ENCODE data around the gene TP53TG5.

The TP53TG5 gene

DNA sequence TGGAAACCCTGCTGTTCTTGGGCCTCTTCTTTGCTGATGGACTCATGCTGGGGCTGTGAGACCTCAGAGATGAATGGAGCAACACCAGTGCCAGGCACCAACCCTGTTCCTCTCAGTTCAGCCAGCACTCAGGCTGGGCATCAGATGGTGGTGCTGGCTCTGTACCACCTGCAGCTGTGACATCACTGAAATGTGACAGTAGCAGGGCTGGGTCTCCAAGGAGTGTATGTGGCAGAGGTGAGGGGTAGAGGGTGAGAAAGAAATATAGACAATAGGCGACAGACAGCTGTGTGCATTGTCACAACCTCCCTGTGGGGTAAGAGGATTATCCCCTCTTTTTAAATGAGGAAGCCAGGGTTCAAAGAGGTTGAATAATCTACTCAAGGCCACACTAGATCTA lies at the start of gene TP53TG5:
Gene TP53TG5 (minus strand): TSS at position 135 of the 400 bp plus-strand sequence. CDS start 89 bp downstream, at position 46.
- intact Hi-C loops (cut with micrococcal nuclease), result no loop called here
- Mint-ChIP-seq H3K9me3 (no peaks in the 10 kb centered on the region), H3K27me3 (no peaks in the 10 kb centered on the region), H3K36me3 (ENCODE audit: low read depth) (peaks cover 12% of the 10 kb centered on the region), H3K27ac (no peak within 1 kb of the TSS), H3K4me1 (ENCODE audit: low read depth) (peaks cover 14% of the 10 kb centered on the region), H3K4me3 (no peak within 1 kb of the TSS)

DNA sequence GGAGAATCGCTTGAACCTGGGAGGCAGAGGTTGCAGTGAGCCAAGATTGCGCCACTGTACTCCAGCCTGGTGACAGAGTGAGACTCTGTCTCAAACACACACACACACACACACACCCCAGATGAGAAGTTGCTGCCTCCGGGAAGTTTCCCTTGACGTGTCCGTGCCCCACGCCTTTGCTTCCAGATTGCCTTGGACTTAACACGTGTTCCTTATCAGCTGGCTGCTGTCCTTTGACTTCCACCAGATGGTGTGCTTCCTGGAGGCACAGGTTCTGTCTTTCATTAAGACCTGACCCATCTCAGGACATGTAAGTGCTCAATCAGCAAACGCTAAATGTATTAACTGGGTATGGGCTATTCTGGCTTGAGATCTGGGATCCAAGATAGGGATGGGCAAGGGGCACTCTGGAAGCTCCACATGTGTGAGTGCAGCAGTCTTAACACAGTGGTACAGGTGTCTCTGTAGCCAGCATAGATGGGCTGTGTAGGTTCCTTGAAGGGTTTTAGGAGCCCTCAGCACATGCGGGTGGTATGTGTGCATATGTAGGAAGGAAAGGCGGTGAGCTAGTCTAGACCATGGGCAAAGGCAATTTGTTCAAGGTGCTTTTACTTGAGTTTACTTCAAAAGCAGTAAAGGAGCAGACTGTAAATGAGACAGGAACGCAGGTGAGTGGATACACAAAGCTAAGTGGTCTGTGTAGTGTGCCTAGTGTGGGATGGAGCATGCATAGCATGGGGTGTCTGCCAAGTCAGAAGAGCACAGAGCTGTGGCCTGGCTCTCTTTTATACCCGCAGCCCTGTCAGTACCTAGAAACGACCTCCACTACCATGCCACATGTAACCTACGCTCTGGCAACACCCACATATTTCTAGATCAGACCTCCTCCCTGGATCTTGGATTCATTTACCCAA lies 49.4 kb upstream of the TP53TG5 start:
- no peaks in the 10 kb centered on the region for H3K9me3 Mint-ChIP-seq
- no peaks in the 10 kb centered on the region for H3K27me3 Mint-ChIP-seq
- no peak overlapping the region for H3K27ac Mint-ChIP-seq
- peaks cover 59% of the 10 kb centered on the region for H3K36me3 Mint-ChIP-seq (ENCODE audit: low read depth)
- H3K4me1 Mint-ChIP-seq (ENCODE audit: low read depth), result no peaks in the 10 kb centered on the region
- intact Hi-C loops (cut with micrococcal nuclease), result no loop called here
- H3K4me3 Mint-ChIP-seq, result no peak overlapping the region

DNA sequence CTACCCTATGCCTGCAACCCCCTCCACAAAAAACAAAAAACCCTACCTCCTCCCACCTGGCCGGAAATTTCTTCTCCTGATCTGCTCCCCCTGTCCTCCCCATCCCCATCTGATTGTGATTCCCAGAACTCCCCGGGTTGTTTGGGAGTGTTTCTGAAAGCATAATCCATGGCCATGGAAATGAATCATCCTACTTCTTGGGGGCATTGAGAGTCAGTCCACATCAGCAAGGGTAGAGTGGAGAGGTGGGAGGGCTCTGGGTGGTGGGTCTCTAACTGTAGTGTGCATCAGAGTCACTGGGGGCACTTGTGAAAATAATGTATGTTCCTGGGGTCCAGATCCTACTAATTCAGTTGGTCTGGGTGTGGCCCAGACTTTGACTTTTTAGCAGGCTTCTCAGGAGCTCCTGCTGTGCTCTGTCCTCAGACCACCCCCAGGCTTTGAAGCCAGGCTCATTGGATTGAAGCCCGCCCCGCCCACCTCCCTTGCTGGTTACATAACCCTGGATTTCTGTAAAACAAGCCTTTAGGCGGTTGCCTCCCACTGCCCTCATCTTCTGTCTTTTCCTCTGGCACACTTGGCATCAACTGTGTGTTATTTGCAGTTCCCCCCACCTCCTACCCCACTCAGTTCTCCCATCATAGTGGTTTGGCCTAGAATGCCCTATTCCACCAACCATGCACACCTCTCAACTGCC lies 48.3 kb upstream of the TP53TG5 start:
- H3K9me3 Mint-ChIP-seq, result no peaks in the 10 kb centered on the region
- H3K4me1 Mint-ChIP-seq (ENCODE audit: low read depth), result no peaks in the 10 kb centered on the region
- no peak overlapping the region for H3K27ac Mint-ChIP-seq
- peaks cover 70% of the 10 kb centered on the region for H3K36me3 Mint-ChIP-seq (ENCODE audit: low read depth)
- intact Hi-C loops (cut with micrococcal nuclease), result no loop called here
- no peaks in the 10 kb centered on the region for H3K27me3 Mint-ChIP-seq
- no peak overlapping the region for H3K4me3 Mint-ChIP-seq

DNA sequence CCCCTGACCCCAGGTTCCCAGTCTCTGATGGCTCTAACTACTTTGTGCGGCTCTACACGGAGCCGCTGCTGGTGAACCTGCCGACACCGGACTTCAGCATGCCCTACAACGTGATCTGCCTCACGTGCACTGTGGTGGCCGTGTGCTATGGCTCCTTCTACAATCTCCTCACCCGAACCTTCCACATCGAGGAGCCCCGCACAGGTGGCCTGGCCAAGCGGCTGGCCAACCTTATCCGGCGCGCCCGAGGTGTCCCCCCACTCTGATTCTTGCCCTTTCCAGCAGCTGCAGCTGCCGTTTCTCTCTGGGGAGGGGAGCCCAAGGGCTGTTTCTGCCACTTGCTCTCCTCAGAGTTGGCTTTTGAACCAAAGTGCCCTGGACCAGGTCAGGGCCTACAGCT lies 47.4 kb upstream of the TP53TG5 start:
- Mint-ChIP-seq H3K9me3 (no peaks in the 10 kb centered on the region), H3K4me3 (no peak overlapping the region), H3K27ac (no peak overlapping the region), H3K36me3 (ENCODE audit: low read depth) (peaks cover 79% of the 10 kb centered on the region), H3K27me3 (no peaks in the 10 kb centered on the region), H3K4me1 (ENCODE audit: low read depth) (no peaks in the 10 kb centered on the region)
- intact Hi-C loops (cut with micrococcal nuclease), result no loop called here

DNA sequence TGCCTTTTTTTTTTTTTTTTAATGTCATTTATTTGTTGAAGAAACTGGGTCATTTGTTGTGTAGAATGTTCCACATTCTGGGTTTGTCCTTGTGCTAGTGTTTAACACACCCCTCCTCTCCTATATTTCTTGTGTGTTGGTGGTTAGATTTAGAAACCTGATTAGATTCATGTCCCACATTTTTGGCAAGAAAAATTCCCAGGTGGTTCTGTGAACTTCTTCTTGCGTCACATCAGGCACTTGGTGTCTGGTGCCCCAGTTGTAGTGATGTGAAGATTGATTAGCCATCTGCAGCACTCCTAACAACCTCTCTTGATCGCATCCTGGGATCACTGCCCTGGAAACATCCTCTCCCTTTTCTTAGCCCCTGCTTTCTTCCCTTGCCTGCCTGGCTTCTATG lies 45.6 kb upstream of the TP53TG5 start:
- no peaks in the 10 kb centered on the region for H3K27me3 Mint-ChIP-seq
- H3K9me3 Mint-ChIP-seq, result no peaks in the 10 kb centered on the region
- no peak overlapping the region for H3K27ac Mint-ChIP-seq
- H3K4me3 Mint-ChIP-seq, result no peak overlapping the region
- intact Hi-C loops (cut with micrococcal nuclease), result no loop called here
- H3K4me1 Mint-ChIP-seq (ENCODE audit: low read depth), result peaks cover 5% of the 10 kb centered on the region
- peaks cover 97% of the 10 kb centered on the region for H3K36me3 Mint-ChIP-seq (ENCODE audit: low read depth)

DNA sequence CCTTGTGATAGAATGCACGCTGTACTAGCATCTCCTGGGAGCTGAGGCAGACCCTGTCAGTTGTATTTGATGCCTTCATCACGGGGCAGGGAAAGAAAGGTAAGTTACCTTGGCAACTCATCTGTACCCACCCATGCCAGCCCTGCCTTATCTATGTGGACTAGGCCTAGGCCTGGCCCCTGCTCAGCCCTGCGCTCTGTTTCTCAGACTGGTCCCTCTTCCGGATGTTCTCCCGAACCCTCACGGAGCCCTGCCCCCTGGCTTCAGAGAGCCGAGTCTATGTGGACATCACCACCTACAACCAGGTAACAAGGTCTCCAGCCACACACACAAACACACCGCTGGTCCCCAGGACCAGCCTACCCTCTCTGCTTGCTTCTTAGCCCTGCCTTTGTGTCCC lies 42.0 kb upstream of the TP53TG5 start:
- intact Hi-C loops (cut with micrococcal nuclease), result no loop called here
- Mint-ChIP-seq H3K4me1 (ENCODE audit: low read depth) (peaks cover 22% of the 10 kb centered on the region), H3K27ac (no peak overlapping the region), H3K9me3 (no peaks in the 10 kb centered on the region), H3K36me3 (ENCODE audit: low read depth) (peaks cover 82% of the 10 kb centered on the region), H3K4me3 (no peak overlapping the region), H3K27me3 (no peaks in the 10 kb centered on the region)

DNA sequence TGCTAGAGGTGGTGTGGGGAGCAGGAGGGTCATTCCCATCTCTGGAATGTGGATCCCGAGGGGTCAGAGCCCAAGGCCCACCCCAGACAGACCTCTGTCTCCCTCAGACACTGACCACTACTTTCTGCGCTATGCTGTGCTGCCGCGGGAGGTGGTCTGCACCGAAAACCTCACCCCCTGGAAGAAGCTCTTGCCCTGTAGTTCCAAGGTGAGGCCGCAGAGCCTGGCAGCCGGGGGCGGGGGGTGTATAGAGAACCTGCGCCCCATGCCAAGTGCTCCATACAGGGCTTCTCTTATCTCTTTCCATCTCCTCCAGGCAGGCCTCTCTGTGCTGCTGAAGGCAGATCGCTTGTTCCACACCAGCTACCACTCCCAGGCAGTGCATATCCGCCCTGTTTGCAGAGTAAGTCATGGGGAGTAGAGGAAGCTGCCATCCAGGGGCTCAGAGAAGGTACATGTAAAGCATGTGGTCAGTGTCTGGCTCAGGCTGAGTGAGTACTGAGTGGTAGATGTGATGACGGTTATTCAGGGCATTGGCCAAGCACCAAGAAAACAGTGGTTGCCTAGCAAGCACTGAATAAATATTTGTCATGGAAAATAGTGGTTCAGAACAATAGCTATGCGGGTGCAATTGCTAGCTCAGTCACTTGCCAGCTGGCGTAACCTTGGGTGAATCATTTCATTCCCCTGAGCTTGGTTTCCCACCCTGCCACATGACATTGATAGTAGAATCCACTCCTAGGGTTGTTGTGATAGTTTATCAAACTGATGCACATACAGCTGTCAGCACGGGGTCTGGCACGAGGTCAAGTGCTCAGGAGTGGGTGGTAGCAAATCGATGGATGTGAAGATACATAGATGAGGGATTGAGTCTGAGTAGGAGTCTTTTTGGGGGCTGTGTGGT lies 41.3 kb upstream of the TP53TG5 start:
- intact Hi-C loops (cut with micrococcal nuclease), result no loop called here
- peaks cover 75% of the 10 kb centered on the region for H3K36me3 Mint-ChIP-seq (ENCODE audit: low read depth)
- H3K27me3 Mint-ChIP-seq, result no peaks in the 10 kb centered on the region
- no peak overlapping the region for H3K4me3 Mint-ChIP-seq
- H3K27ac Mint-ChIP-seq, result no peak overlapping the region
- peaks cover 22% of the 10 kb centered on the region for H3K4me1 Mint-ChIP-seq (ENCODE audit: low read depth)
- H3K9me3 Mint-ChIP-seq, result no peaks in the 10 kb centered on the region

DNA sequence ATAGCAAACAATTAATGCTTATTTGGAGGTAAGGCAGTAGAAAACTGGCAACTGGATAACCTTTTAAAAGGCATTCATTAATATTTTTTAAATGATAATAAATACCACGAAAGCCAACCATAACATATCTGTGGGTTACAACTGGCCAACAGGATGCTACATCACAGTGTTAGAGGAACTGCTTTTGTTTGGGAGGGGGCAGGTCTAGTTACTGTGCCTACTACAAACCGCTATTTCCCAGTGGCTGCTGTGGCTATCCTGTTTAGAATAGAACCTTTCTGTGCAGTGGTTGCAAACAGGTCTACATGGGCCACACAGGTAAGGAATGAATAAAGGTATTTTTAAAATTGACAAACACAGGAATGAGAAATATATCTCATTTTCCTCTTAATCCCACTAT lies 38.8 kb upstream of the TP53TG5 start:
- Mint-ChIP-seq H3K27me3 (peaks cover 2% of the 10 kb centered on the region), H3K9me3 (no peaks in the 10 kb centered on the region), H3K4me3 (peak overlapping the region; percentile 91), H3K4me1 (ENCODE audit: low read depth) (peaks cover 22% of the 10 kb centered on the region), H3K27ac (peak overlapping the region; percentile 95), H3K36me3 (ENCODE audit: low read depth) (peaks cover 55% of the 10 kb centered on the region)
- intact Hi-C loops (cut with micrococcal nuclease), result no loop called here

DNA sequence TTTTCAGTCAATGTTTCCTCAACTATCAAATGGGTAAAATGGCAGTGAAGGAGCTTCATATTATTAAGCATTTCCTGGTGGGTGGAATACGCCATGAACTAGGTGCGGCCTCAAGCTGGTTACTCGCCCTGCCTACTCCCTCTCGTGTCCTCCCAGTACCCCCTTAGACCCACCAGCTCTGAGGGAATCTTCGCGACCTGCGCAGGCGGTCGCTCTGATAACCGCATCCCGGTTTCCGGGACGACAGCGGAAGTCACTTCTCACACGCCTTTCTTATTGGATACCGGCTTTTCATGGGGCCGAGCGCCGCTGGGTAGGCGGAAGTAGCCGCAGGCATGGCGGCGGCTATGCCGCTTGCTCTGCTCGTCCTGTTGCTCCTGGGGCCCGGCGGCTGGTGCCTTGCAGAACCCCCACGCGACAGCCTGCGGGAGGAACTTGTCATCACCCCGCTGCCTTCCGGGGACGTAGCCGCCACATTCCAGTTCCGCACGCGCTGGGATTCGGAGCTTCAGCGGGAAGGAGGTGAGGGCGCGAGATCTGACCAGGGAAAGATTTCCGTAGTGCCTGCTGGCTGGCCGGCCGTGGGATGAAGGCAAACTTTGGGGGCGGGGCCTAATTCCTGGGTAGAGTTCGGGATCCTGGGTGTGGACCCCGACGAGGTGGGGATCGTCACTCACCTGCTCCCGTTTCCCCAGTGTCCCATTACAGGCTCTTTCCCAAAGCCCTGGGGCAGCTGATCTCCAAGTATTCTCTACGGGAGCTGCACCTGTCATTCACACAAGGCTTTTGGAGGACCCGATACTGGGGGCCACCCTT lies 37.9 kb upstream of the TP53TG5 start, which contains the start of gene PIGT:
Gene PIGT (plus strand): TSS at position 320 of the 816 bp plus-strand sequence. CDS start 16 bp downstream, at position 336.
- peaks cover 22% of the 10 kb centered on the region for H3K4me1 Mint-ChIP-seq (ENCODE audit: low read depth)
- peak within 1 kb of the TSS; percentile 91 for H3K4me3 Mint-ChIP-seq
- intact Hi-C loops (cut with micrococcal nuclease), result no loop called here
- H3K36me3 Mint-ChIP-seq (ENCODE audit: low read depth), result peaks cover 55% of the 10 kb centered on the region
- H3K27me3 Mint-ChIP-seq, result peaks cover 5% of the 10 kb centered on the region
- H3K9me3 Mint-ChIP-seq, result no peaks in the 10 kb centered on the region
- H3K27ac Mint-ChIP-seq, result peak within 1 kb of the TSS; percentile 95

DNA sequence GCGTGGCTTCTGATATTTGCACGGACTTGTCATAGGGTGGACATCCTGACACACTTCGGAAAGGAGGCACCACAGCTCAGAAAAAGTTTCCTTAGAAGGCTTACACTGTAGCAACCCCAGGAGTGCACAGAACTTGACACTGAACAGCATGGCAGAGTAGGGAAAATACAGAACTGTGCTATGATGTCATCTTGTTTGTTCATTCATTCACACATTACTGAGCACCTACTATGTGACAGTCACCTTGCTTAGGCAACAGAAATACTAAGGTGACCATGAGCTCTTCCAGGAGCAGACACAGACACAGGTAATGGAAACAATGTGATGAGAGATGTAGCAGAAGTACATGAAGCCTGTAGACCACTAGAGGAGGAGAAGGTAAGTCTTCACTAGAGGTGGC lies 35.4 kb upstream of the TP53TG5 start:
- H3K36me3 Mint-ChIP-seq (ENCODE audit: low read depth), result peaks cover 49% of the 10 kb centered on the region
- peaks cover 5% of the 10 kb centered on the region for H3K27me3 Mint-ChIP-seq
- intact Hi-C loops (cut with micrococcal nuclease), result no loop called here
- H3K4me1 Mint-ChIP-seq (ENCODE audit: low read depth), result peaks cover 34% of the 10 kb centered on the region
- H3K4me3 Mint-ChIP-seq, result no peak overlapping the region
- no peak overlapping the region for H3K27ac Mint-ChIP-seq
- no peaks in the 10 kb centered on the region for H3K9me3 Mint-ChIP-seq

DNA sequence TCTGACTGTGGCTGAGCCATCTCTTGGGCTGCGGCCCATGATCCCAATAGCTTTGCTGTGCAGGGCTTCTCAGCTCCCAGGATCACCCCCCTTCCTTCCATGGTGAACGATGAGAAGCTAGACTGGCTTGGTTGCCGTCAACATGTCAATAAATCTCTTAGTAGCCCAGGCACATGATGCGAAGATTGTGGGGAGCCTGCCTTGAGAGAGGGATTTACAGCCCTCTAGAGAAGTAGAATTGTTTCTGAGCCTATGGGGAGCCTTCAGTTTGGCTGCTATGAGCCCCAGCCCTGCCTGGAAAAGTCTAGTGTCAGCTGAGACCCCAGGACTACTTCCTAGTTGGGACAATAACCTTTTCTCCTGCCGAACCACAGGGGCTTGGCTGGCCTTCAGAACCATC lies 34.5 kb upstream of the TP53TG5 start:
- peaks cover 34% of the 10 kb centered on the region for H3K4me1 Mint-ChIP-seq (ENCODE audit: low read depth)
- H3K27ac Mint-ChIP-seq, result no peak overlapping the region
- H3K4me3 Mint-ChIP-seq, result no peak overlapping the region
- H3K9me3 Mint-ChIP-seq, result no peaks in the 10 kb centered on the region
- intact Hi-C loops (cut with micrococcal nuclease), result no loop called here
- peaks cover 5% of the 10 kb centered on the region for H3K27me3 Mint-ChIP-seq
- peaks cover 45% of the 10 kb centered on the region for H3K36me3 Mint-ChIP-seq (ENCODE audit: low read depth)

DNA sequence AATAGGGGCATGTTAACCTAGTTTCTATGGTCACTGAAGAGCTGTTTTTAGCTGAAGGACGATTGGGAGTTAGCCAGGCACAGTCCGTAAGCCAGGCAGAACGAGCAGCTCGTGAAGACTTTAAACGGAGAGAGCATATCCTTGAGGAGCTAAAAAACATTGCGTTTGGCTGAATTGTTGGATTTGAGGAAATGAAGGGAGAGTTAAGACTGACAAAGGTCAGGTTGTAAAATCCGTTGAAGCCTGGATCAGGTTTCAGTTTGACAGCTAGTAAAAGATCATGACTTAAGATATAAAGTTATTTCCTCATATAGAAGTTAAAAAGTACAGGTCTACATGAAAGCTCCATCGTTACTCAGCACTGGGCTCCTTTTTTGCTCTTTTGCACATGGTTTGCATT lies 32.8 kb upstream of the TP53TG5 start:
- intact Hi-C loops (cut with micrococcal nuclease), result no loop called here
- Mint-ChIP-seq H3K27ac (no peak overlapping the region), H3K9me3 (no peaks in the 10 kb centered on the region), H3K27me3 (peaks cover 5% of the 10 kb centered on the region), H3K36me3 (ENCODE audit: low read depth) (peaks cover 55% of the 10 kb centered on the region), H3K4me1 (ENCODE audit: low read depth) (peaks cover 33% of the 10 kb centered on the region), H3K4me3 (no peak overlapping the region)
